ENCODE data around the gene KIF1A.
"Not testable (repeated sequence)": the region's sequence is repeated elsewhere in the genome, so short reads cannot be mapped to it uniquely, and the experiment has no call there.

The KIF1A gene

GRCh38 chr2:240848900-240849680, 29.1 kb upstream of the KIF1A start:
- no peak for DNase-seq (ENCODE audit: low spot score)

DNA sequence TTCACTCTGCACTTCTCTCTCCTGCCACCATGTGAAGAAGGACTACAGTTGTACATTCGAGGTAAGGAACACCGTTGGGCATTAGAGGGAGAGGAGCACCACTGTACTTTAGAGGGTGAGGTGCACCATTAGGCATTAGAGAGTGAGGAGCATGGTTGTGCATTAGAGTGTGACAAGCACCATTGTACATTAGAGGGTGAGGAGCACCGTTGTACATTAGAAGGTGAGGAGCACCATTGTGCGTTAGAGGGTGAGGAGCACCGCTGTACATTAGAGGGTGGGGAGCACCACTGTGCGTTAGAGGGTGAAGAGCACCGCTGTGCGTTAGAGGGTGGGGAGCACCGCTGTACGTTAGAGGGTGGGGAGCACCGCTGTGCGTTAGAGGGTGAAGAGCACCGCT, 27.8 kb upstream of the KIF1A start:
- DNase-seq (ENCODE audit: low spot score) = no peak

DNA sequence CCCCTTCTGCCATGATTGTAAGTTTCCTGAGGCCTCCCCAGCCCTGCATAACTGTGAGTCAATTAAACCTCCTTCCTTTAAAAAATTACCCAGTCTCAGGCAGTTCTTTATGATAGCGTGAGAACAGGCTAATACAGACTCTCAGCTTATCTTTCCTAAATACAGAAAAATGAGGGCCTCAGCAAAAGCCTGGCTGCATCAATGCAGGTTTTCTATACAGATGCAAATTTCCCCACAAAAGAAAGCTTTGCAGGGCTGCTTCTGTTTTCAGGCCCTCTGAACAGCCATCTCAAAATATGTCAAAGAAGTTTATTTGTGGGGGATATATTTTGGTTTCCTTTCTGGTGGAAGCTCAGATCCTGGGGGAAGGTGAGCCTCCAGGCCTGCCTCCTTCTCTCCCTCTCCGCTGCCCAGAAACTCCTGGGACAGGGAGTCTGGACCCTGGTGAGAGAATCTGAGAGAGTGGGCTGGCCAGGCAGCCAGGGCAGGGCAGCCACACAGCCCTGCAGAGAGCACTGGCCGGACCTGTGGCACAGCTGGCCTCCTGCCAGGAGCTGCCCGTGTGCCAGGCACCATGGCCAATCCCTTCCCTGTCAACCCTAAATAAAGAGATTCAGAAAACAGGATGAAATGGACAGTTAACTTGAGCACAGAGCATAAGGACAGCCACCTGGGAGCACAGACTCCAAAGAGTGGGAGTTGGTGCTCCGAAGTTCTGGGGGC, 27.0 kb upstream of the KIF1A start:
- no peak for DNase-seq (ENCODE audit: low spot score)

- DNase-seq (ENCODE audit: low spot score) = not testable (repeated sequence)
Measured at GRCh38 chr2:240846309-240846708, 26.3 kb upstream of the KIF1A start.

DNA sequence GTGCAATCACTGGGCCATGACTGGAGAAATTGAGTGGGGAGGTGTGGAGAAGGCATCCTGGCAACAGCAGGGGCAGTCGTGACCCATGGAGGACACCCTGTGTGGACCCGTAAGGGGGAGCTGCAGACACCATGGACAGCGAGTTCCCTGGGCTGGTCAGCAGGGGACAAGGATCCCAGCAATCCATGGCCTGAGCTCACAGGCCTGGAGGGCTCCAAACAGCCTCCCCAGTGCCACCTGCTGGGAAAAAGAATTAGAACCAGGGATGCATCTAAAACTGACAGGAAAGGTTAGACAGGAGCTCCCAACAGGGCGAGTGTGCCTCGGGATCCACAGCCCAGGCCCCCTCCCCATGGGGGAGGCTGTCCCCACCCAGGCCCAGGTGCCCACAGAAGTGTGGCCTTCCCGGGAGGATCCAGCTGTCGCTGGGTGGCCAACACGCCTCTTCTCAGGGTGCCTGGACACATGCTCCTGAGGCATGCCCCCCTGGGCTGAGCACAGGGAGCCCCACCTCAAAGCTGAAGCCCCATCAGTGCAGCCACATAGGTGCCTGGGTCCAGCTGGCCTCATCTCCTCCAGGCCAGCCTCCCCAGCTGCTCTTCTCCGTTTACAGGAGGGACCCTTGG, 20.5 kb upstream of the KIF1A start:
- DNase-seq (ENCODE audit: low spot score) = peak; percentile 74

DNA sequence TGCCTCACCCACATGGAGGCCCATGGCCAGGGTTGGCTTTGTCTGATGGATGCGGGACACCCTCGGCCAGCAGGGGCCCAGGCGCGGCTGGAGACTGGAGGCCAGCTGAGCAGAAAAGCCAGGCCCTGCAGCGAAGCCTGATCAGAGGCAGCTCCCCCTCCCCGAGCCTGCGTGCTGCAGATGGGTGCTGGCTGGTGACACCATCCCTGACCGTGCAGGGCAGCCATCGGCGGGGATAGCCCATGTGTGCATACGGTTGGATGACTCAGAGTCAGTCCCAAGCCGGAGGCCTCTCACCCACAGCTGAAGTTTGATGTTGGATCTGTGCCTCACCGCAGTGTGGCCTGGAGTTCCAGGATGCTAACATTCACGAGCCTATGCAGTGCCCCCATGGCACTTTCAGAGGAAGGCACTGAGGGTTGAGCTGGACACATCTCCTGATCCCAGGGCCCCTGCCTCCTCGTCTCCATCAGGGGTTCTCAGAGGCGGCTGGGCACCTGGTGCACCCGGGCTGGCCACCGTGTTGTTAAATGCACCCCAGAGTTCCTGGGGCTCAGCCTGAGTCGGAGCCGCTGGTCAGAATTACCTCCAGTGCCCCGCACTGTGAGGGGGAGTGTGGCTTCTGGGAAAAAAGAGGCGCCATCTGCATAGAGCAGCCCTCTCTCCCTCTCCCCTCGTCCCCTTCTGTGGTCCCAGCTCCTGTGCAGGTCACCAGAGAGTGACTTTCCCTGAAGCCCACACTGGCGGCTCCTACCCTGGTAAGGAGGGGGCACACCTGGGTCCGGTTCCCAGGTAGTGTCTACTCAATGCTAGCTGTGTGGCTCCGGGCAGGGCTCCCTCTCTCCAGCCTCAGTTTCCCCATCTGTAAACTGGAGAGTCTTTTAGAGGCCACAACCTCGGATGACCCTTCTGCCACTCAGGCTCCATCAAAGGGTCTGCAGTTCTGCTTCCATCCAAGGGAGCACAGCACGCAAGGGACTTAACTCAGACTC, 19.4 kb upstream of the KIF1A start:
- no peak for DNase-seq (ENCODE audit: low spot score)

DNA sequence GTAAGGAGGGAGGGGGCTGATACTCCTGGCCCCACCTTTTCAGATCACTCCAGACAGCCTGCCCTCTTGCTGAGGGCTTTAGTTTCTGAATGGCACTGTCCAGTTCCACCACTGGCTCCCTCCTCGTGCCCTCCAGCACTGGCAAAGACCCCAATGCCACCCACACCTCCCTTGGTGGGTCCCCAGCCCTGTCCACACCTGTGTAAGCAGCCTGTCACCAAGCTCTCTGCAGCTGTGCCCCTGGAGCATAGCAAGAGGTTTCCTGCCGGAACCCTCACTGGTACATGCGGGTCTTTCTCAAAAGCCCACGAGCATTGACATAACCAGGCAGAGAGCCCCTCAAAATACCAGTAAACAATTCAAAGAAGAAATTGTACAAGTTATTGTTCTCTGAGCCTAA, 17.6 kb upstream of the KIF1A start:
- no peak for DNase-seq (ENCODE audit: low spot score)

DNA sequence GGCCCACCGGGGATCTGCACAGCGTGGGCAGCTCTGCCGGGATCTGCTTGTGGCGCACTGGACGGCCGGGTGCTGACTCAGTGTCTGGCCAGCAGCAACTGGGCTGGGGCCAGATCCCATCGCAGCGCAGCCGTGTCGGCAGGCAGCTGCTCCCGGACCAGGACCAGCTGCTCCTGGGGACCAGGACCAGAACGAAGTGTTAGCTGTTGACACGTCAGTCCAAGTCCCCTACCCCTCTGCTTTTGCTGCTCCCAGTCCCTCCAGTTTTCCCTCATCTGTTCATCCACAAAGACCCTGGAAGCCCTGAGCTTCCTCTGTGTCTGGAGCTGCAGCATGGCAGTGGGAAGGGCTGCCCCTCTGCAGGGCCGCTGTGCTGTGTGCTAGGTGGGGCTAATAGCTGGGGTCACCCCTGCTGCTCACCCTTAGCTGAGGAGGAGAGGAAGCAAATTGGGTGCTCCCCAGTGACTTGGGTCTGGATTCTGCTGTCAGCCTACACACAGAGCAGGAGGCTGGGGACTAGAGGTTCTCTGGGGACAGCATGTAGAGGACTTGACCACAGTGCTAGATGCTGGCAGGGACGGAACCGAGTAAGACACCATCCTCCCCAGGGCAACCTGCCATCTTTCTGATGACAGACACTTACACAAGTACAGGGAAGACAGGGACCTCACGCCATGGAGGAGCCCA, 16.9 kb upstream of the KIF1A start:
- peak; percentile 41 for DNase-seq (ENCODE audit: low spot score)

GRCh38 chr2:240835528-240835927, 15.5 kb upstream of the KIF1A start:
- DNase-seq (ENCODE audit: low spot score) = no peak

DNA sequence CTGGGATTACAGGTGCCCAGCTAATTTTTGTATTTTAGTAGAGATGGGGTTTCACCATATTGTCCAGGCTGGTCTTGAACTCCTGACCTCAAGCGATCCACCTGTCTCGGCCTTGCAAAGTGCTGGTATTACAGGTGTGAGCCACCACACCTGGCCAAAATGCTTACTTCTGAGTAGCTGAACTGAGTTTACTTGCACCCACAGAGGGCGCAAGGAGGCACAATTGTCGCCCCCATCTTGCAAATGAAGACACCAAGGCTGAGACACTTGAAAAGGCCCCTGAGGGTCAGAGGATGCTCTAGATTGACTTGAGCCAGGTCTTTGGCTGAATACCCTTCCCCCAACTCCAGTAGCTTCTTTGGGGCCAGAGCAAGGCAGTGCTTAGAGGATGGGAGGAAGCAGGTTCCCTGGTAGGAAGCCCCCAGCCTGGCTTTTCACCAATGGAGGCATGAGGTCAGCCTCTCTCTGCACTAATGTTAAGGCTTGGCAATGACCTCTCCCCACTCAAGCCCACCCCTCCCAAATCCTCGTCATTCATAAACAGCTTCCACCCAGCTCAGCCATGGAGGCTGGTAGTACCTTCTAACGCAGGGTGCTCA, 14.5 kb upstream of the KIF1A start:
- no peak for DNase-seq (ENCODE audit: low spot score)

DNA sequence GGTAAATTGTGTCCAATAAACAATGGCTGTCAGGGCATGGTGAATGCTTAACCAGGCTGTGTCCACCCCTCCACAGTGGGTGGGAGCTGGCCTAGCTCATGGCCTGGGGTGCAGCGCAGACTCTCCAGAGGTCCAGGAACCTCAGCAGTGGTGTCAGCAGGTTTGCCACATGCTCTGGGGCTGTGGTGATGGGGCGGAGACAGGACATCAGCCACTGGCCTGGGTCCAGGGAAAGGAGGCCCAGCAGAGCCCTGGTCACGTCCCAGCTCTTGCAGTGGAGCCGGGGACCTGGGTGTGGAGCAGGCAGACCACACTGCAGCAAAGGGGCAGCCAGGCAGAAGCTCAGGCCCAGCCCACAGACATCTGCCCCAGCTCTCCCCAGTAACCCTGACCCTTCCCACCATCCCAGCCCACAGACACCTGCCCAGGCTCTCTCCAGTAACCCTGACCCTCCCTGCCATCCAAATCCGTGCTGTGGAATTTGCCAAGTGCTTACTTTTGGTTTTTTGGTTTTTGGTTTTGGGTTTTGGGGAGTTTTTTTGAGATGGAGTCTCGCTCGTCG, 13.8 kb upstream of the KIF1A start:
- DNase-seq (ENCODE audit: low spot score) = no peak

DNA sequence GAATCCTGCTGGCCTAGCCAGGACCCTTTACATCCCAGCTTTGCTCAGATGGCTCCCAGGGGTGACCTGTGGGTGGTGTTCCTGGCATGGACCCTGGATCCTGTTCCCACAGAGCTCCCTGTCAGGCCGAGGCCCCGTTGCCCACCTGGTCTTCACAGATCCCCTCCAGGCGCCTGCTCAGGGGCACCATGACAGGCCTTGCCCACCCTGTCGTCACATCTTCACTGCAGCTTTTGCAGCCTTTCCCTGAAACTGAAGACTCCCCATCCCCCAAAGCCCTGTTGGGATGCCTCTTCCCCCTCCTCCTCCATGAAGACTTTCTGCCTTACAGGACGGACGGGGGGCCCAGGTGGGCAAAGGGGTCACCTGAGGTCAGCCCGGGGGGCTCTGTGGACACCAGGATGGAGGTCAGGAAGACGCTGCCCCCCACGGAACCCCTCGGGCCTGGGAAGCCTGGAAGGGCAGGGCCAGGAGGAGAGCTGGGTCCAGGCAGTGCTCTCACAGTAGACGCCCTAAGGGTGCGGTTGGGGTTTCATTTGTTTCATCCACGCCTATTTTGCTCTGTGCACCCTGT, 13.0 kb upstream of the KIF1A start:
- no peak for DNase-seq (ENCODE audit: low spot score)

DNA sequence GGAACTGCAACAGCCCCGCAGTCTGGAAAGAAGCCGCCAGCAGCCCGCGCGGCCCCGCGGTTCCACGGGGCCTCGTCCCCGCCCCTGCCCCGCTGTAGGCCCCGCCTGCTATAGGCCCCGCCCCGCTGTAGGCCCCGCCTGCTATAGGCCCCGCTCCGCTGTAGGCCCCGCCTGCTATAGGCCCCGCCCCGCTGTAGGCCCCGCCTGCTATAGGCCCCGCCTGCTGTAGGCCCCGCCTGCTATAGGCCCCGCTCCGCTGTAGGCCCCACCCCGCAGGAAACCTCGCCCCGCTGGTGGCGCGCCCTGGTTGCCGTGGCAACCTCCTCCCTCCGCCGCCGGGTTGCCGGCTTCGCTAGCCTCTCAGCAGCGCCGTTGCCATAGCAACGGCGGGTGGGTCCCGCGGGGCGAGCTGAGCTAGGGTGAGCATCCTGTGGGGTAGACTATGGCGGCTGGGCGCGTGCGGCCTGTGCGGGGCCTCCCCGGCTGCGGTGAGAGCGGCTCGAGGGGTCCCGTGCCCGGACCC, 12.2 kb upstream of the KIF1A start:
- DNase-seq (ENCODE audit: low spot score) = peak; percentile 99

GRCh38 chr2:240831594-240832204, 11.7 kb upstream of the KIF1A start:
- DNase-seq (ENCODE audit: low spot score) = peak; percentile 74

GRCh38 chr2:240825476-240825875, 5.5 kb upstream of the KIF1A start:
- DNase-seq (ENCODE audit: low spot score) = no peak

- no peak for DNase-seq (ENCODE audit: low spot score)
Measured at GRCh38 chr2:240823449-240824336, 3.7 kb upstream of the KIF1A start.

DNA sequence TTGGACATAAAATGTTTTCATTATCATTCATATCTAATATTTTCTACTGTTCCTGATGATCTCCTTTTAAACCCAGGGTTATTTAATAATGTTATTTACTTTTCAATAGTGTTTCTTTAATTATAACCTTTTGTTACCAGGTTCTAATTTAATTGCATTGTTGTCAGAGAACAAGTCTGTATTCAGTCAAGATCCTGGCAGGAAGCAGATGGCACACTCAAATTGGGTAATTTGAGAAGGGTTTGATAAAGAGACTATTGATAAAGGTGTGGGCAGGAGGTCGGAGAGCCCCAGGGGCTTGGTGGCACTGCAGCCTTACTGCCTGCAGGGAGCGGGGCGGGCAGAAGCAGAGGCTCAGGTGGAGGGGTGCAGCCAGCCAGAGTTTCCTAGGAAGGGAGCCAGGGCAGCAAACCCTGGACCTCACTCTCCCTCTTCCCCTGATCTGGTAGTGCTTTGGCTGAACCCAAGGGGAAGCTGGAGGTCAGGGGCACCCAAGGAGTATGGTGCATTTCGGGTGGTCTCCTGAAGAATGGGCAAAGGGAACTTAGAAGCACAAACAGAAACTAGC, 2.3 kb upstream of the KIF1A start:
- no peak for DNase-seq (ENCODE audit: low spot score)

DNA sequence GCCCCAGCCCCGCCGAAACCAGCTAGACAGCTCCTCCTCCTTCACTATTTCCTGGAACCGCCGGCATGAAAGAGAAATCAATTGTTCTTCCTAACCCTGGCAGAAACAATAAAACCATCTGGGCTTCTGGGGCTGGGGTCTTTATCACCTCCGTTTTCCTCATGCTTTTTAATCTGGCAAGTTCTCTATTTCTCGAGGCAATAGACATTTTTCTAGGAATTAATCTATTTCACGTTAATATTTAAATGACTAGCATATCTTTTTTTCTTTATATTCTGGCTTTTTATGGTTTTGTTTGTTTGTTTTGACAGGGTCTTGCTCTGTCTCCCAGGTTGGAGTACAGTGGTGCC, 1.4 kb upstream of the KIF1A start:
- no peak for DNase-seq (ENCODE audit: low spot score)

Data from ecto neural progenitor cell (in vitro differentiated cells).